COLO829 (cell line): ENCODE measurements around the gene TP53RK.
A peak's percentile ranks its signal among the peaks of the same experiment; 100 is the strongest.

Source experiments
- DNase-seq: peaks from one replicate; pipeline ENCODE4 v3.0.0; 2012; ENCODE audit warnings: low spot score

TP53RK gene

GRCh38 chr20:46660487-46660886 is 28.8 kb downstream of the TP53RK start:
- no peak for DNase-seq

DNA sequence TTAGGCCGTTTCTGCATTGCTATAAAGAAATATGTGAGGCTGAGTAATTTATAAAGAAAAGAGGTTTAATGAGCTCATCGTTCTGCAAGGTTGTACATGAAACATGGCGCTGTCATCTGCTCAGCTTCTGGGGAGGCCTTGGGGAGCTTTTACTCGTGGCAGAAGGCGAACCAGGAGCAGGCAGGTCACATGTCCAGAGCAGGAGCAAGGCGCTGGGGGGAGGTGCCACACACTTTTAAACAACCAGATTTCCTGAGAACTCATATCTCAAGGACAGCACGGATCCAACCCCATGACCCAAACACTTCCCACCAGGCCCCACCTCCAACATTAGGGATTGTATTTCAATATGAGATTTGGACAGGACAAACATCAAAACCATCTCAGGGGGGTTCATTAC is 31.6 kb downstream of the TP53RK start:
- DNase-seq, result no peak

GRCh38 chr20:46657137-46657536 is 32.1 kb downstream of the TP53RK start:
- no peak for DNase-seq

DNA sequence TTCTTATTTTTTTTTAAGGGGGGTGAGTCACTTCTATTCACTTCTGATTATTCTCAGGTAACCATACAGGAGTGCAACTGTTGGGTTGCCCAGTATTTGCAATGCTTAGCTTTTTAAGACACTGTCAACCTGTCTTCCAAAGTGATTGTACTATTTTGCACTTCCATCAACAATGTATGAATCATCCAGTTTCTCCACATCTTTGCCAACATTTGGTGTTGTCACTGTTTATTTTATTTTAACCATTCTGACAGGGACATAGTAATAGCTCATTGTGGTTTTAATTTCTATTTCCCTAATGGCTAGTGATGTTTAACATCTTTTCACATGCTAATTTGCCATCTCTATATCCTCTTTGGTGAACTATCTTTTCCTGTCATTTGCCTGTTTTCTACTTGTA is 36.5 kb downstream of the TP53RK start:
- DNase-seq, result no peak

DNA sequence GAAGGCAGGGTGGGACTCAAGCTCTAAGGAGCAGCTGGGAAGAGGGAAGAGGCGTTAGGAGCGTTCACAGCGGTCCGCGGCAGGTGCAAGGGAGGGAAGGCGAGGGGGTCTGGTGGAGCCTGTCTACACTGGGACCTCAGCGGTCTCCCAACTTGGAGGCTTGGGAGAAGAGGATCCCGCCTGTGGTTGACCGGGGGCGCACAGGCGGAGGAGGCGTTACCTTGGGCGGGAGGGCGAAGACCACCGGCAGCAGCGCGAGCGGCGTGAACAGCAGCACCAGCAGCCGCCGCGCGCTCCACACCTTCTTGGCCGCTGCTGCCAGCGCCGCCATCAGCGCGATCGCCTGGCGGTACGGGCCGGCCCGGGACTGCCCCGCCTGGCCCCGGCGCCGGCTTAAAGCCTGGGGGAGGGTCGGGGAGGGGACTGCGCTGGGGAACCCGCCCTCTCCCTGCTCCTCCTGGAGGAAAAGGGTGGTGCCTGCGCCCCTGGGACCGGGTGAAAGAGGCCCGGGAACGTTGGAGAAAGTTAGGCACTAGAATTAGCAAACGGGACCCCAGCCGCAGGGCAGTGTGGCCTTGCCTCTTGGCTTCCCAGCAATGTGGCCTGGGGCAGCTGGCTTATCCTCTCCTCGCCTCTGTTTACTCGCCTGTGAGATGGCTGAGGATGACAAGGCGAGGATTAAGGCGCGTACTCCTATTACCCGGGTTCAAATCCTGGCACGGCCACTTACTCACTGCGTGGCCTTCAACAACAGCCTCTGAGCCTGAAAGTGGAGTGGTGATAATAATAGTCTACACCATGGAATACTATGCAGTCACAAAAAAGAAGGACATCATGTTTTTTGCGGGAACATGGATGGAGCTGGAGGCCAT is 37.9 kb downstream of the TP53RK start, which contains the start of gene SLC13A3:
Gene SLC13A3, minus strand, starts transcription at position 369 of the 872 bp plus-strand sequence. Its CDS starts 38 bp downstream, at position 331.
- DNase-seq, result no peak

DNA sequence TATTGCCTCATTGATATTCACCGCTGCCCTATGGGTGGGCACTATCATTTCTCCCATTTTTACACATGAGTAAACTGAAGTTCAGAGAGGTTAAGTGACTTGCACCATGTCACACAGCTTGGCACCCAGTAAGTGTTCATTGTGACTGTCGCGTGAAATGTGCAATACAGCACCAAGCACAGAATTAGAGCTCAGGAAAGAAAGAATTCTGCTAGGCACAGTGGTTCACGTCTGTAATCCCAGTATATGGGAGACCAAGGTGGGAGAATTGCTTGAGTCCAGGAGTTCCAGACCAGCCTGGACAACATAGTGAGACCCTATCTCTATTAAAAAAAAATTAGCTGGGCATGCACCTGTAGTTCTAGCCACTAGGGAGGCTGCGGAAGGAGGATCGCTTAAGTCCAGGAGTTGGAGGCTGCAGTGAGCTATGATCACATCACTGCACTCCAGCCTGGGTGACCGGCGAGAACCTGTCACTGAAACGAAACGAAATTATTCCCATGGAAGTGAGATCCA is 38.6 kb downstream of the TP53RK start:
- DNase-seq, result no peak

GRCh38 chr20:46649965-46650542 is 39.2 kb downstream of the TP53RK start:
- DNase-seq, result no peak

- DNase-seq, result no peak
Observed at GRCh38 chr20:46649650-46649949, 39.6 kb downstream of the TP53RK start.

DNA sequence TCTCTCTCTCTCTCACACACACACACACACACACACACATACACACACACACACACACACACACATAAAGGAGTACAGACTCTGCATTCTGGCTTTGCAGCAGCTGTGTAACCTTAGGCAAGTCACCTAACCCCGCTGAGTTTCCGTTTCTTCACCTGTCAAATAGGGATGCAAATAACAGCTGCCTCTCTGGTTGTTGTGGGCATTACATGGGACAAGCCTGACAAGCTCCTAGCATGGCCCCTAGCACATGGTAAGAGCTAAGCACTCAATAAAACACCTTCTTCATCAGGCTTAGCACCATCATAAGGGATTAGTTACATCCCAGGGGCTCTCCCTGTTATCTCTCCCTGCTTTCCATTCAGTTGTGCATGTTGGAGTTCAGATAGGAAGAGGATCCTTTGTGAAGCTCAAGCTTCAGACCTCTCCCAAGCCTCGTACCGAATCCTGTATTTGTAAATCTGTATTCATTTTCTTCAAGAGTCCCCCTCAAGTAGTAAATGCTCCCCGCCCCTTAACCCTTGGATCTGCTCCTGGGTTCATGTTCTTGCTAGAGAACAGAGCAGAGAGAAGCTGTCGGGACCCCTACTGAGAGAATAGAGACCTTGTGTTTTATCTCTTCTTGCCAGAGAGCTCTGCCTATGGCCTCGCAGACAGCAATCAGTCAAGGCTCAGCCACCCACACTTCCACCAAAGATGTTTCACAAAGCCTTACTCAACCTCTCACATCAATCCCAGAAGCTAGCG is 40.2 kb downstream of the TP53RK start:
- DNase-seq, result no peak

- peak; percentile 60 for DNase-seq
Observed at GRCh38 chr20:46647469-46647868, 41.8 kb downstream of the TP53RK start.

- DNase-seq, result no peak
Observed at GRCh38 chr20:46646659-46647380, 42.4 kb downstream of the TP53RK start.

- DNase-seq, result no peak
Observed at GRCh38 chr20:46646122-46646521, 43.1 kb downstream of the TP53RK start.

DNA sequence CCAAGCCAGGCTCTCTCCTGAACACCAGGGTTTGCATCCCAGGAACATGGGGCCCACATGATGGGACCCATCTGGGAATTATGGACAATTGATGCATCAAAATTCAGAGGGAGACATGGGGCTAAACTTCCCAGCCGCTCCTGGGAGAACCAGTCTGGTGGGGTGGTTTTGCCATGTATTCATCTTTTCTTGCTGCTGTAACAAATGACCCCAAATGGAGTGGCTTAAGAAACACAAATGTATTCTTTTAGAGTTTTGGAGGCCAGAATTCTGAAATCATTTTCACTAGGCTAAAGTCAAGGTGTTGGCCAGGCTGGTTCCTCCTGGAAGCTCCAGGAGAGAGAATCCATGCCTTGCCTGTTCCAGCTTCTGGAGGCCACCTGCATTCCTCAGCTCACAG is 44.5 kb downstream of the TP53RK start:
- no peak for DNase-seq

DNA sequence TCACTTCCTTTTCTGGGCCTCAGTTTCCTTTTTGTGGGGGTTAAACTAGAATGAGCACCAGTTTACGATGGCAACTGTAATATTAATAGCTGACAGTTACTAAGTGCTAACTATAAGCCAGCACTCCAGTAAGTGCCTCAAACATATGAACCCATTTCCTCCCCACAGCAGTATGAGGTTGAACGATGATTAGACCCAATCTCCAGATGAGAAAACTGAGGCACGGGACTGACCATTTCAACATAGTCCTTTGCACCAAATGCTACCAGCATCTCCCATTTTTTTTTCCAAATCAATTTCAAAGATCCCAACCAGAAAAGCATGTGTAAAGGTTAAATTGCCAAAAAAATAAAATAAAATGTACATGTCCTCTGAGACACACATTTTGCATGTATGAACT is 45.1 kb downstream of the TP53RK start:
- DNase-seq, result no peak

DNA sequence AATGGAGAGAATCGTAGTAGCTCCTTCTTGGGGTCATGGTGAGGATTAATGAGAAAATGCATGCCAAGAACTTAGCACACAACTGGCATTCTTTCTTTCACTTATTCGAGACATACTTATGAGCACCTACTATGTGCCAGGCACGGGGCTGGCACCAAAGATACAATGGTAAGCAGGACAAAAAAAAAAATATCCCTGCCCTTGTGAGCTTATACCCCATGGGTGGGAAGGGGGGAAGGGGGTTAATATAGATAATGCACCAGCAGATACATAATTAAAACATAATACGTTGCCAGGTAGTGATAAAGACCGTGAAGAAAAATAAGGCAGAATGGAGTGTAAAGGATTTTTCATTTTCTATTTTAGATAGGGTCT is 46.3 kb downstream of the TP53RK start:
- no peak for DNase-seq

- no peak for DNase-seq
Observed at GRCh38 chr20:46642265-46642968, 46.8 kb downstream of the TP53RK start.

GRCh38 chr20:46641424-46641823 is 47.8 kb downstream of the TP53RK start:
- no peak for DNase-seq

GRCh38 chr20:46640536-46641311 is 48.5 kb downstream of the TP53RK start:
- DNase-seq, result no peak

GRCh38 chr20:46640044-46640443 is 49.2 kb downstream of the TP53RK start:
- no peak for DNase-seq

DNA sequence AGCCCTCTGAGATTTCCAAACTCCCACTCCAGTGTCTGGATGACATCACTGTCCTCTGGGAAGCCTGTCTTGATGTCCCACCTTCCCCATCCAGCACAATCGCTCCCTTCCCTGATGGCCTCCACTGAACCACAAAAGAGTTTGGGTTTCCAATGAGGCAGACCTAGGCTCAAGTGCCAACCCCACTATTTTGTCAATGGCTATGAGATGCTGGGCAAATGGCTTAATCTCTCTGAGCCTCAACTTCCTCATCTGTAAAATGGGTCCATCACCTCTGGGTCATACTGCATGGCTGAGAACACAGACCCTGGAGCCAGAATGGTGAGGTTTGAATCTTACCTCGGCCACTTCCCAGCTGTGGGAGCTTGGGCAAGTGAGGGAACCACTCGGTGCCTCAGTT is 49.7 kb downstream of the TP53RK start:
- DNase-seq, result no peak

DNA sequence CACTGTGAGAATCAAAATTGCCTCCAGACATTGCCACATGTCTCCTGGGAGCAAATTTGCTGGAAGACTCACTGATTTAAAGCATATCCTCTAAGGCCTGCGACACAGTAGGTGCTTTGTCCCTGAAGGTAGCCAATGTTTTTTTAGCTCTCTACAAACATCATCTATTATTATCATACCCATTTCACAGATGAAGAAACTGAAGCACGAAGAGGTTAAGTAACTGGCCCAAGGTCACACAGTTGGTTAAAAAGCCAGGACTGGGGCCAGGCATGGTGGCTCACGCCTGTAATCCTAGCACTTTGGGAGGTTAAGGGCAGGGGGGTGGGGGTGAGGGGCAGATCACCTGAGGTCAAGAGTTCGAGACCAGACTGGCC is 50.4 kb downstream of the TP53RK start:
- DNase-seq, result no peak
